ENCODE data around the gene RBM17.
"Not testable (repeated sequence)": the region's sequence is repeated elsewhere in the genome, so short reads cannot be mapped to it uniquely, and the experiment has no call there.

RBM17 gene

GRCh38 chr10:6163364-6164270, 74.8 kb downstream of the RBM17 start:
- DNase-seq: peak; percentile 58

DNA sequence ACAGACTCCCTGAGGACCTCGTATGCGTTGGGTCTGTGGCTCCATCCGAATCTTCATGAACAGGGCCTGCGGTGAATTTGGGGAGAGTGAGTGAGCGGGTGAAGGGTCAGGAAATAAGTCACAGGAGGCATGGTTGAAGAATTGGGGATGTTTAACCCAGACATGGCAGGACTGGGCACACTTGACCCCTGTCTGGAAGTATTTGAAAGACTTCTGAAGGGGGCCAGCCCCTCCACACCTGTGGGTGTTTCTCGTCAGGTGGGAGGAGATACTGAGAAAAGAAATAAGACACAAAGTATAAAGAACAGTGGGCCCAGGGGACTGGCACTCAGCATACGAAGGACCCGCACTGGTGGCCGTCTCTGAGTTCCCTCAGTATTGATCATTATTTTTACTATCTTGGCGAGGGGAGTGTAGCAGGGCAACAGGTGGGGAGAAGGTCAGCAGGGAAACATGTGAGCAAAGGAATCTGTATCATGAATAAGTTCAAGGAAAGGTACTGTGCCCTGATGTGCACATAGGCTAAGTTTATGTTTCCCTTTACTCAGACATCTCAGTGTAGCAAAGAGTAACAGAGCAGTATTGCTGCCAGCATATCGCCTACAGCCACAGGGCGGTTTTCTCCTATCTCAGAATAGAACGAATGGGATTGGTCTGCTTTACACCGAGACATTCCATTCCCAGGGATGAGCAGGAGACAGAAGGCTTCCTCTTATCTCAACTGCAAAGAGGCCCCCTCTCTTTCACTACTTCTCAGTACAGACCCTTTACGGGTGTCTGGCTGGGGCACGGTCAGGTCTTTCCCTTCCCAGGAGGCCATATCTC, 75.6 kb downstream of the RBM17 start:
- DNase-seq: no peak

- no peak for DNase-seq
Observed at GRCh38 chr10:6165221-6165725, 76.4 kb downstream of the RBM17 start.

DNA sequence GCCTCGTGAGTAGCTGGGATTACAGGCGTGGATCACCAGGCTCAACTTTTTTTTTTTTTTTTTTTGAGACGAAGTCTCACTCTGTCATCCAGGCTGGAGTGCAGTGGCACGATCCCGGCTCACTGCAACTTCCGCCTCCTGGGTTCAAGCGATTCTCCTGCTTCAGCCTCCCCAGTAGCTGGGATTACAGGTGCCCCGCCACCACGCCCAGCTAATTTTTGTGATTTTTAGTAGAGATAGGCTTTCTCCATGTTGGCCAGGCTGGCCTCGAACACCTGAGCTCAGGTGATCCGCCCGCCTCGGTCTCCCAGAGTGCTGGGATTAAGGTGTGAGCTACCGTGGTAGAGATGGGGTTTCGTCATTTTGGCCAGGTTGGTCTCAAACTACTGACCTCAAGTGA, 77.1 kb downstream of the RBM17 start:
- DNase-seq: not testable (repeated sequence)
